ENCODE results near the gene RABL6. TPM values are rescaled to one million over a fixed set of nuclear protein-coding genes. Genes with fewer than 3 reads are reported as not detected.

The RABL6 gene
- total RNA-seq, 3 donors from 2014 or later = 38.2 to 51.5 (median 41.3) TPM

GRCh38 chr9:136828474-136829140 is 20.9 kb downstream of the RABL6 start:
- no peaks in the 10 kb centered on the region for H3K9me3 ChIP-seq
- H3K27me3 ChIP-seq = no peaks in the 10 kb centered on the region
- DNase-seq (ENCODE audit: low spot score in 2 of 2) = no peak
- intact Hi-C loops (cut with DNase I; ENCODE audit: low total_unique reads) = no loop called here
- no peak overlapping the region for H3K4me3 ChIP-seq
- H3K36me3 ChIP-seq = peaks cover 16% of the 10 kb centered on the region
- TF ChIP-seq POLR2AphosphoS5 (IDR thresholded peaks at IDR 0.05) = no peak
- no peak for TF ChIP-seq POLR2A (IDR thresholded peaks at IDR 0.05)
- no peak for TF ChIP-seq CTCF (IDR thresholded peaks at IDR 0.05)
- H3K4me1 ChIP-seq = no peaks in the 10 kb centered on the region
- H3K27ac ChIP-seq = no peak overlapping the region

- TF ChIP-seq POLR2A (IDR thresholded peaks at IDR 0.05) (no peak), CTCF (IDR thresholded peaks at IDR 0.05) (no peak), POLR2AphosphoS5 (IDR thresholded peaks at IDR 0.05) (no peak)
- Histone ChIP-seq H3K9me3 (no peaks in the 10 kb centered on the region), H3K27ac (no peak overlapping the region), H3K36me3 (peaks cover 16% of the 10 kb centered on the region), H3K4me3 (no peak overlapping the region), H3K4me1 (no peaks in the 10 kb centered on the region), H3K27me3 (no peaks in the 10 kb centered on the region)
- intact Hi-C loops (cut with DNase I; ENCODE audit: low total_unique reads) = no loop called here
- DNase-seq (ENCODE audit: low spot score in 2 of 2) = no peak
These were observed 21.7 kb downstream of the RABL6 start for GRCh38 chr9:136829412-136829811.

- intact Hi-C loops (cut with DNase I; ENCODE audit: low total_unique reads) = no loop called here
- no peak overlapping the region for H3K4me3 ChIP-seq
These were observed 22.5 kb downstream of the RABL6 start for GRCh38 chr9:136829981-136830885.

GRCh38 chr9:136831002-136831719 is 23.4 kb downstream of the RABL6 start:
- no peak for TF ChIP-seq POLR2A (IDR thresholded peaks at IDR 0.05)
- no peak for TF ChIP-seq POLR2AphosphoS5 (IDR thresholded peaks at IDR 0.05)
- TF ChIP-seq CTCF (IDR thresholded peaks at IDR 0.05) = no peak
- Histone ChIP-seq H3K27me3 (no peaks in the 10 kb centered on the region), H3K4me1 (no peaks in the 10 kb centered on the region), H3K27ac (no peak overlapping the region), H3K36me3 (peaks cover 10% of the 10 kb centered on the region), H3K4me3 (no peak overlapping the region), H3K9me3 (no peaks in the 10 kb centered on the region)
- DNase-seq (ENCODE audit: low spot score in 2 of 2) = no peak
- intact Hi-C loops (cut with DNase I; ENCODE audit: low total_unique reads) = no loop called here

More at GRCh38 chr9:136829981-136830885, 22.5 kb downstream of the RABL6 start:
- H3K4me1 ChIP-seq = no peaks in the 10 kb centered on the region
- H3K27ac ChIP-seq = no peak overlapping the region
- no peak for DNase-seq (ENCODE audit: low spot score in 2 of 2)
- H3K36me3 ChIP-seq = peaks cover 16% of the 10 kb centered on the region
- no peaks in the 10 kb centered on the region for H3K9me3 ChIP-seq
- no peak for TF ChIP-seq CTCF (IDR thresholded peaks at IDR 0.05)
- no peak for TF ChIP-seq POLR2AphosphoS5 (IDR thresholded peaks at IDR 0.05)
- TF ChIP-seq POLR2A (IDR thresholded peaks at IDR 0.05) = no peak
- no peaks in the 10 kb centered on the region for H3K27me3 ChIP-seq

Measured in breast epithelium (tissue), 4 donors.